ENCODE data around the gene PRG2. TPM values are rescaled to one million over a fixed set of nuclear protein-coding genes. Genes with fewer than 3 reads are reported as not detected.

Gene PRG2
- total and polyA plus RNA-seq, 2 of the 13 experiments (the other 11 are each of a cell fraction or from before 2014, with no cell fraction given), result not detected

GRCh38 chr11:57434640-57435546 lies 44.4 kb upstream of the PRG2 start (continued):
- TF ChIP-seq, protein P1, sequence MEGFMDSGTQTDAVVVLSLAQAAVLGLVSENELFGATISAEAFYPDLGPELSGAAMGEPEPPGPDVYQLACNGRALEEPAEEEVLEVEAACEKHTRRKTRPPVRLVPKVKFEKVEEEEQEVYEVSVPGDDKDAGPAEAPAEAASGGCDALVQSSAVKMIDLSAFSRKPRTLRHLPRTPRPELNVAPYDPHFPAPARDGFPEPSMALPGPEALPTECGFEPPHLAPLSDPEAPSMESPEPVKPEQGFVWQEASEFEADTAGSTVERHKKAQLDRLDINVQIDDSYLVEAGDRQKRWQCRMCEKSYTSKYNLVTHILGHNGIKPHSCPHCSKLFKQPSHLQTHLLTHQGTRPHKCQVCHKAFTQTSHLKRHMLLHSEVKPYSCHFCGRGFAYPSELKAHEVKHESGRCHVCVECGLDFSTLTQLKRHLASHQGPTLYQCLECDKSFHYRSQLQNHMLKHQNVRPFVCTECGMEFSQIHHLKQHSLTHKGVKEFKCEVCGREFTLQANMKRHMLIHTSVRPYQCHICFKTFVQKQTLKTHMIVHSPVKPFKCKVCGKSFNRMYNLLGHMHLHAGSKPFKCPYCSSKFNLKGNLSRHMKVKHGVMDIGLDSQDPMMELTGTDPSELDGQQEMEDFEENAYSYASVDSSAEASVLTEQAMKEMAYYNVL (CRISPR knock-in tag; IDR thresholded peaks at IDR 0.05; ENCODE audit: borderline replicate concordance), result peak; percentile 52; the same call in 1 of the 2 replicates
- TF ChIP-seq, protein P2, sequence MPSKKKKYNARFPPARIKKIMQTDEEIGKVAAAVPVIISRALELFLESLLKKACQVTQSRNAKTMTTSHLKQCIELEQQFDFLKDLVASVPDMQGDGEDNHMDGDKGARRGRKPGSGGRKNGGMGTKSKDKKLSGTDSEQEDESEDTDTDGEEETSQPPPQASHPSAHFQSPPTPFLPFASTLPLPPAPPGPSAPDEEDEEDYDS (CRISPR knock-in tag; IDR thresholded peaks at IDR 0.05), result no peak
- TF ChIP-seq ARID3A (IDR thresholded peaks at IDR 0.05; ENCODE audit: low read depth, low read length), result peak; percentile 88
- TF ChIP-seq, protein P3, sequence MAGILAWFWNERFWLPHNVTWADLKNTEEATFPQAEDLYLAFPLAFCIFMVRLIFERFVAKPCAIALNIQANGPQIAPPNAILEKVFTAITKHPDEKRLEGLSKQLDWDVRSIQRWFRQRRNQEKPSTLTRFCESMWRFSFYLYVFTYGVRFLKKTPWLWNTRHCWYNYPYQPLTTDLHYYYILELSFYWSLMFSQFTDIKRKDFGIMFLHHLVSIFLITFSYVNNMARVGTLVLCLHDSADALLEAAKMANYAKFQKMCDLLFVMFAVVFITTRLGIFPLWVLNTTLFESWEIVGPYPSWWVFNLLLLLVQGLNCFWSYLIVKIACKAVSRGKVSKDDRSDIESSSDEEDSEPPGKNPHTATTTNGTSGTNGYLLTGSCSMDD (CRISPR knock-in tag; IDR thresholded peaks at IDR 0.05), result no peak
- no peak for TF ChIP-seq MAZ (IDR thresholded peaks at IDR 0.05; ENCODE audit: borderline replicate concordance, low read depth, low read length)
- no peak; the same call in 1 of the 2 replicates for TF ChIP-seq MAZ (CRISPR knock-in tag; IDR thresholded peaks at IDR 0.05; ENCODE audit: low read depth)
- TF ChIP-seq ARHGAP35 (CRISPR knock-in tag; IDR thresholded peaks at IDR 0.05; ENCODE audit: borderline replicate concordance), result no peak
- no peak for TF ChIP-seq NFAT5 (CRISPR knock-in tag; IDR thresholded peaks at IDR 0.05)
- TF ChIP-seq GABPA (IDR thresholded peaks at IDR 0.05; ENCODE audit: low read depth, low read length), result no peak
- TF ChIP-seq GABPA (CRISPR knock-in tag; IDR thresholded peaks at IDR 0.05; ENCODE audit: low read depth), result 0 out of 2 replicates have a peak, but pooled peaks have one; percentile 23
- no peak for TF ChIP-seq MXD1 (CRISPR knock-in tag; IDR thresholded peaks at IDR 0.05)
- TF ChIP-seq SALL2 (CRISPR knock-in tag; IDR thresholded peaks at IDR 0.05), result no peak
- TF ChIP-seq MTF2 (CRISPR knock-in tag; IDR thresholded peaks at IDR 0.05; ENCODE audit: borderline replicate concordance), result no peak
- TF ChIP-seq ONECUT2 (CRISPR knock-in tag; IDR thresholded peaks at IDR 0.05), result no peak
- no peak for TF ChIP-seq SIN3B (IDR thresholded peaks at IDR 0.05; ENCODE audit: low read length)
- peak; percentile 50; the same call in 1 of the 2 replicates for TF ChIP-seq ZBTB20 (CRISPR knock-in tag; IDR thresholded peaks at IDR 0.05; ENCODE audit: borderline replicate concordance, low read depth)
- TF ChIP-seq ZBTB38 (CRISPR knock-in tag; IDR thresholded peaks at IDR 0.05), result no peak
